GM12878 (cell line): Measurements from ENCODE around the gene ZDHHC9. TPM values are rescaled to one million over a fixed set of nuclear protein-coding genes. Genes with fewer than 3 reads are reported as not detected.

Source experiments
- ATAC-seq: fragments of 200-7000 bp; cut with Tn5 transposase; 3 replicates; pipeline ENCODE4 v1.9.1; 2020; ENCODE audit warnings: mild to moderate bottlenecking, moderate library complexity
- BruUV-seq: library from RNA; stranded (reverse); fragments of 400-500 nt; replicated peaks from 2 replicates; lab custom pipeline; 2021; lab: Mats Ljungman, UMichigan
- CTCF ChIA-PET: fragments of 300-600 bp; sonication (Branson Sonifier 250); formaldehyde crosslinking; extraction: SDS; loops from one replicate; lab custom pipeline; 2021; ENCODE audit warnings: inconsistent platforms; lab: Yijun Ruan, JAX
- POLR2A ChIA-PET: fragments of 350-600 bp; formaldehyde crosslinking; extraction: SDS; loops from one replicate; lab custom pipeline; 2021; ENCODE audit warnings: inconsistent platforms; lab: Charles Lee
- RAD21 ChIA-PET: fragments of 300-600 bp; sonication (Branson Sonifier 250); formaldehyde crosslinking; loops from one replicate; lab custom pipeline; 2023; ENCODE audit warnings: antibody characterized with exemption; ENCODE audit not compliant: unreplicated experiment; lab: Charles Lee
- SMC1A ChIA-PET: fragments of 300-600 bp; sonication (Branson Sonifier 250); formaldehyde crosslinking; loops from one replicate; lab custom pipeline; 2023; ENCODE audit not compliant: unreplicated experiment, uncharacterized antibody; lab: Charles Lee
- DNase-seq: peaks from one replicate; pipeline ENCODE4 v3.0.0-alpha.2; 2011; ENCODE audit warnings: low read depth, low spot score
- FAIRE-seq: peaks from 3 replicates; lab custom pipeline; 2011; peaks lifted over from hg19 to GRCh38; lab: Jason Lieb, UNC
- H2AFZ ChIP-seq: 2 replicates; pipeline ENCODE4 v1.6.0; 2011; ENCODE audit warnings: low read depth, low read length, control low read depth; ENCODE audit not compliant: control insufficient read depth
- H3K27ac ChIP-seq: 2 replicates; pipeline ENCODE4 v1.5.1; 2011; ENCODE audit warnings: control low read depth; ENCODE audit not compliant: control insufficient read depth, insufficient read depth
- H3K27me3 ChIP-seq, 2 experiments: replicated peaks in 1 of 2; 2 replicates each; pipeline versions ENCODE4 v1.6.0 to v1.6.1; 2011; ENCODE audit warnings: low read length in 1 of 2; ENCODE audit not compliant: control insufficient read depth in 2 of 2, insufficient read depth in 2 of 2
- H3K36me3 ChIP-seq, 2 experiments: 2 replicates each; pipeline ENCODE4 v1.5.1; 2011; ENCODE audit warnings: low read length in 1 of 2; ENCODE audit not compliant: control insufficient read depth in 2 of 2, insufficient read depth in 2 of 2
- H3K4me1 ChIP-seq: 2 replicates; pipeline ENCODE4 v1.6.1; 2011; ENCODE audit warnings: mild to moderate bottlenecking, low read length, moderate library complexity, mixed read lengths; ENCODE audit not compliant: control insufficient read depth, insufficient read depth
- H3K4me2 ChIP-seq: 2 replicates; pipeline ENCODE4 v1.6.0; 2011; ENCODE audit warnings: control low read depth; ENCODE audit not compliant: control insufficient read depth, insufficient read depth
- H3K4me3 ChIP-seq: fragments of 200-600 bp; sonication (generic); 2 replicates; pipeline ENCODE4 v1.5.1; 2016
- H3K79me2 ChIP-seq: 2 replicates; pipeline ENCODE4 v1.6.0; 2011; ENCODE audit warnings: low read length; ENCODE audit not compliant: control insufficient read depth, insufficient read depth
- H3K9ac ChIP-seq: 2 replicates; pipeline ENCODE4 v1.8.0; 2011; ENCODE audit warnings: low read length, control low read depth, mixed read lengths; ENCODE audit not compliant: control insufficient read depth, insufficient read depth
- H3K9me3 ChIP-seq: replicated peaks from 3 replicates; pipeline ENCODE4 v1.5.1; 2011; ENCODE audit warnings: mild to moderate bottlenecking, low read length; ENCODE audit not compliant: control insufficient read depth, insufficient read depth
- H4K20me1 ChIP-seq: 2 replicates; pipeline ENCODE4 v1.6.0; 2011; ENCODE audit not compliant: control insufficient read depth, insufficient read depth
- CHD1 ChIP-seq: IDR thresholded peaks from 2 replicates; pipeline ENCODE4 v1.6.1; 2012; ENCODE audit warnings: low read depth, low read length, improper control_type of control experiment
- NFYA ChIP-seq: IDR thresholded peaks from 2 replicates; pipeline ENCODE4 v1.6.1; 2011; ENCODE audit warnings: low read depth, mild to moderate bottlenecking, low read length, improper control_type of control experiment, borderline replicate concordance
- NR2C1 ChIP-seq: fragments of 450-650 bp; IDR thresholded peaks from 2 replicates; pipeline ENCODE4 v1.6.1; 2017; ENCODE audit warnings: antibody characterized with exemption, mild to moderate bottlenecking, moderate library complexity
- WGBS: methylation state at CpG from one replicate; pipeline ENCODE4 v1.1.6; 2016; ENCODE audit warnings: low lambda C conversion rate; ENCODE audit not compliant: insufficient replicate concordance, insufficient coverage; ENCODE audit errors: missing lambda C conversion rate; 5-methylcytosine and 5-hydroxymethylcytosine counted together
- in situ Hi-C: fragments of 300-500 bp; cut with MboI; formaldehyde crosslinking; loops from 9 replicates; pipeline ENCODE4 v1.14.3; 2018; ENCODE audit warnings: mixed read lengths
- intact Hi-C: fragments of 100-400 bp; cut with micrococcal nuclease; formaldehyde crosslinking; loops from one replicate; pipeline ENCODE4 v1.14.2; 2022; ENCODE audit not compliant: unreplicated experiment
- polyA plus RNA-seq, 11 experiments: library from polyadenylated mRNA; depleted of rRNA in 4 of 11; unstranded in 6 of 11; stranded (reverse) in 5 of 11; fragments of >200 nt; fragmentation: Nextera tagmentation in 4 of 11; fragmentation: Illumina TruSeq in 1 of 11; extraction: Ambion mirVana in 4 of 11; extraction: Trizol in 1 of 11; gene quantifications; 1 replicate in 1 of 11; 2 replicates in 10 of 11; pipeline versions ENCODE4 v1.2.1 to v1.2.3, GENCODE V29; 2011 to 2016; ENCODE audit warnings: inconsistent platforms in 2 of 11, missing spikeins in 2 of 11, low read depth in 1 of 11
- total RNA-seq, 4 experiments: library from RNA; depleted of rRNA in 3 of 4; stranded (reverse); fragments of >200 nt in 3 of 4; fragmentation: Illumina TruSeq in 1 of 4; extraction: Trizol in 1 of 4; gene quantifications; 2 replicates each; pipeline versions ENCODE4 v1.2.1 to v1.2.3, GENCODE V29; 2013 to 2021
- TF ChIP-seq, protein P1 (sequence below): IDR thresholded peaks from 2 replicates; pipeline ENCODE4 v1.6.1; 2011; ENCODE audit warnings: borderline replicate concordance, low read depth, mild to moderate bottlenecking, moderate library complexity, mixed read lengths, low read length; ENCODE audit not compliant: insufficient read depth; ENCODE audit errors: extremely low read length
- TF ChIP-seq, protein P2 (sequence below): fragments of 450-650 bp; IDR thresholded peaks from 2 replicates; pipeline ENCODE4 v1.6.1; 2016; ENCODE audit warnings: mild to moderate bottlenecking, moderate library complexity, borderline replicate concordance
- TF ChIP-seq, protein P3 (sequence below): fragments of 450-650 bp; IDR thresholded peaks from 2 replicates; pipeline ENCODE4 v1.6.1; 2017; ENCODE audit warnings: mild to moderate bottlenecking, low read depth, inconsistent platforms; ENCODE audit not compliant: poor library complexity, severe bottlenecking
- TF ChIP-seq, protein P4 (sequence below): IDR thresholded peaks from 2 replicates; pipeline ENCODE4 v1.6.1; 2012; ENCODE audit warnings: mild to moderate bottlenecking, low read depth, low read length

The ZDHHC9 gene
- total and polyA plus RNA-seq, 10 of the 15 experiments (the other 5 are each of a cell fraction or from before 2014, with no cell fraction given): 1.8 to 13.0 (median 5.4) TPM

DNA sequence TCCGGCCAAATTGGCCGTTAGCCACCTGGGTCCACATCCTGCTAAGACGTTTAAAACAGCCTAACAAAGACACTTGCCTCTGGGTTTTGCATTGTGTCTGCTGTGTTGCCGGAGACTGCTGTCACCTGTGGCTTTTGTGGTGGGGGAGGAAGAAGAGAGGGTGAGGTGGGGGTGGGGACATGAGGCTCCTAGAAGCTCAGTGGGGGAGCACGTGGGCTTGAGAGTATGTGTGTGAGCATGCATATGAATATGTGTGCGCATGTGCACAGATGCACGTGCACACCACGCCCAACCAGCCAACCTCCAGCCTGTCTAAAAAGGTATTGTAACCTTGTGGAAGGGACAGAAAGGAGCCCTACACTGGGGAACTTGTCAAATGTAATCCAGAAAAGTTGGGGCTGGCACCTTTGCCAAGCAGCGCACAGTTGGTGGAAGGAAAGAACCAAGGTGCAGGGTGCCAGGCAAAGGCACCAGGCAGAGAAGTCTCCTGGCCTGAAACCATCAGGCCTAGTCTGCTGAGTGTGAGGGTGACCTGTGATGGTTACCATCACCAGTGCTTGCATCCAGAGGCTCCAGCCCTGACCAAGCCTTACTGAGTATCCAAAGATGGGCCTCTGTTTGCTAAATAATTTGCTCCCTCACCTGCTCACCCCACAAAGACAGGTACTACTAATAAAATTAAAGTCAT, 74.1 kb downstream of the ZDHHC9 start:
- CTCF ChIA-PET: interaction anchor here (1.6 to 8.5 kb wide), 3 partner anchors 10 to 14 kb away, joined by 6 to 66 read pairs (median 16); partner anchors contain the start of gene SASH3
- Histone ChIP-seq H3K36me3 (no peaks in the 10 kb centered on the region), H3K9ac (peak overlapping the region; percentile 45; the same call in 1 of the 2 replicates), H3K79me2 (peaks cover 2% of the 10 kb centered on the region; the same call in 1 of the 2 replicates), H3K27ac (peak overlapping the region; percentile 83), H4K20me1 (no peaks in the 10 kb centered on the region), H3K9me3 (no peaks in the 10 kb centered on the region), H3K4me2 (peak overlapping the region; percentile 76), H3K4me1 (peaks cover 52% of the 10 kb centered on the region), H2AFZ (no peak overlapping the region; the same call in 1 of the 2 replicates), H3K27me3 (no peaks in the 10 kb centered on the region), H3K4me3 (no peak overlapping the region)
- BruUV-seq: no TSS peak
- POLR2A ChIA-PET: interaction anchor here (0.6 to 10.1 kb wide), 3 partner anchors 11 to 393 kb away, joined by 3 to 169 read pairs (median 14); partner anchors contain the start of gene SASH3
- intact Hi-C loops: loop anchor here (1.0 to 10.0 kb wide), 2 partner anchors 12 to 405 kb away; partner anchors contain the start of gene RAB33A
- ATAC-seq: peak; percentile 44
- peak; percentile 81 for FAIRE-seq
- SMC1A ChIA-PET: interaction anchor here (1.7 to 9.2 kb wide), 4 partner anchors 12 to 317 kb away, joined by 3 to 165 read pairs (median 35); partner anchors contain the start of gene SASH3
- in situ Hi-C loops: no loop called here
- 8% methylated on average over 9 of the region's 9 CpGs for WGBS
- RAD21 ChIA-PET: interaction anchor here (0.6 to 10.0 kb wide), 4 partner anchors 8 to 18 kb away, joined by 4 to 166 read pairs (median 11); partner anchors contain the start of gene SASH3
- DNase-seq: peak; percentile 73
- TF ChIP-seq, protein P1, sequence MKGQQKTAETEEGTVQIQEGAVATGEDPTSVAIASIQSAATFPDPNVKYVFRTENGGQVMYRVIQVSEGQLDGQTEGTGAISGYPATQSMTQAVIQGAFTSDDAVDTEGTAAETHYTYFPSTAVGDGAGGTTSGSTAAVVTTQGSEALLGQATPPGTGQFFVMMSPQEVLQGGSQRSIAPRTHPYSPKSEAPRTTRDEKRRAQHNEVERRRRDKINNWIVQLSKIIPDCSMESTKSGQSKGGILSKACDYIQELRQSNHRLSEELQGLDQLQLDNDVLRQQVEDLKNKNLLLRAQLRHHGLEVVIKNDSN: peak; percentile 66
- TF ChIP-seq, protein P2, sequence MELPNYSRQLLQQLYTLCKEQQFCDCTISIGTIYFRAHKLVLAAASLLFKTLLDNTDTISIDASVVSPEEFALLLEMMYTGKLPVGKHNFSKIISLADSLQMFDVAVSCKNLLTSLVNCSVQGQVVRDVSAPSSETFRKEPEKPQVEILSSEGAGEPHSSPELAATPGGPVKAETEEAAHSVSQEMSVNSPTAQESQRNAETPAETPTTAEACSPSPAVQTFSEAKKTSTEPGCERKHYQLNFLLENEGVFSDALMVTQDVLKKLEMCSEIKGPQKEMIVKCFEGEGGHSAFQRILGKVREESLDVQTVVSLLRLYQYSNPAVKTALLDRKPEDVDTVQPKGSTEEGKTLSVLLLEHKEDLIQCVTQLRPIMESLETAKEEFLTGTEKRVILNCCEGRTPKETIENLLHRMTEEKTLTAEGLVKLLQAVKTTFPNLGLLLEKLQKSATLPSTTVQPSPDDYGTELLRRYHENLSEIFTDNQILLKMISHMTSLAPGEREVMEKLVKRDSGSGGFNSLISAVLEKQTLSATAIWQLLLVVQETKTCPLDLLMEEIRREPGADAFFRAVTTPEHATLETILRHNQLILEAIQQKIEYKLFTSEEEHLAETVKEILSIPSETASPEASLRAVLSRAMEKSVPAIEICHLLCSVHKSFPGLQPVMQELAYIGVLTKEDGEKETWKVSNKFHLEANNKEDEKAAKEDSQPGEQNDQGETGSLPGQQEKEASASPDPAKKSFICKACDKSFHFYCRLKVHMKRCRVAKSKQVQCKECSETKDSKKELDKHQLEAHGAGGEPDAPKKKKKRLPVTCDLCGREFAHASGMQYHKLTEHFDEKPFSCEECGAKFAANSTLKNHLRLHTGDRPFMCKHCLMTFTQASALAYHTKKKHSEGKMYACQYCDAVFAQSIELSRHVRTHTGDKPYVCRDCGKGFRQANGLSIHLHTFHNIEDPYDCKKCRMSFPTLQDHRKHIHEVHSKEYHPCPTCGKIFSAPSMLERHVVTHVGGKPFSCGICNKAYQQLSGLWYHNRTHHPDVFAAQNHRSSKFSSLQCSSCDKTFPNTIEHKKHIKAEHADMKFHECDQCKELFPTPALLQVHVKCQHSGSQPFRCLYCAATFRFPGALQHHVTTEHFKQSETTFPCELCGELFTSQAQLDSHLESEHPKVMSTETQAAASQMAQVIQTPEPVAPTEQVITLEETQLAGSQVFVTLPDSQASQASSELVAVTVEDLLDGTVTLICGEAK: no peak
- TF ChIP-seq CHD1: no peak
- TF ChIP-seq, protein P3, sequence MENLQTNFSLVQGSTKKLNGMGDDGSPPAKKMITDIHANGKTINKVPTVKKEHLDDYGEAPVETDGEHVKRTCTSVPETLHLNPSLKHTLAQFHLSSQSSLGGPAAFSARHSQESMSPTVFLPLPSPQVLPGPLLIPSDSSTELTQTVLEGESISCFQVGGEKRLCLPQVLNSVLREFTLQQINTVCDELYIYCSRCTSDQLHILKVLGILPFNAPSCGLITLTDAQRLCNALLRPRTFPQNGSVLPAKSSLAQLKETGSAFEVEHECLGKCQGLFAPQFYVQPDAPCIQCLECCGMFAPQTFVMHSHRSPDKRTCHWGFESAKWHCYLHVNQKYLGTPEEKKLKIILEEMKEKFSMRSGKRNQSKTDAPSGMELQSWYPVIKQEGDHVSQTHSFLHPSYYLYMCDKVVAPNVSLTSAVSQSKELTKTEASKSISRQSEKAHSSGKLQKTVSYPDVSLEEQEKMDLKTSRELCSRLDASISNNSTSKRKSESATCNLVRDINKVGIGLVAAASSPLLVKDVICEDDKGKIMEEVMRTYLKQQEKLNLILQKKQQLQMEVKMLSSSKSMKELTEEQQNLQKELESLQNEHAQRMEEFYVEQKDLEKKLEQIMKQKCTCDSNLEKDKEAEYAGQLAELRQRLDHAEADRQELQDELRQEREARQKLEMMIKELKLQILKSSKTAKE: peak; percentile 51
- TF ChIP-seq NFYA: no peak
- TF ChIP-seq NR2C1: no peak
- TF ChIP-seq, protein P4, sequence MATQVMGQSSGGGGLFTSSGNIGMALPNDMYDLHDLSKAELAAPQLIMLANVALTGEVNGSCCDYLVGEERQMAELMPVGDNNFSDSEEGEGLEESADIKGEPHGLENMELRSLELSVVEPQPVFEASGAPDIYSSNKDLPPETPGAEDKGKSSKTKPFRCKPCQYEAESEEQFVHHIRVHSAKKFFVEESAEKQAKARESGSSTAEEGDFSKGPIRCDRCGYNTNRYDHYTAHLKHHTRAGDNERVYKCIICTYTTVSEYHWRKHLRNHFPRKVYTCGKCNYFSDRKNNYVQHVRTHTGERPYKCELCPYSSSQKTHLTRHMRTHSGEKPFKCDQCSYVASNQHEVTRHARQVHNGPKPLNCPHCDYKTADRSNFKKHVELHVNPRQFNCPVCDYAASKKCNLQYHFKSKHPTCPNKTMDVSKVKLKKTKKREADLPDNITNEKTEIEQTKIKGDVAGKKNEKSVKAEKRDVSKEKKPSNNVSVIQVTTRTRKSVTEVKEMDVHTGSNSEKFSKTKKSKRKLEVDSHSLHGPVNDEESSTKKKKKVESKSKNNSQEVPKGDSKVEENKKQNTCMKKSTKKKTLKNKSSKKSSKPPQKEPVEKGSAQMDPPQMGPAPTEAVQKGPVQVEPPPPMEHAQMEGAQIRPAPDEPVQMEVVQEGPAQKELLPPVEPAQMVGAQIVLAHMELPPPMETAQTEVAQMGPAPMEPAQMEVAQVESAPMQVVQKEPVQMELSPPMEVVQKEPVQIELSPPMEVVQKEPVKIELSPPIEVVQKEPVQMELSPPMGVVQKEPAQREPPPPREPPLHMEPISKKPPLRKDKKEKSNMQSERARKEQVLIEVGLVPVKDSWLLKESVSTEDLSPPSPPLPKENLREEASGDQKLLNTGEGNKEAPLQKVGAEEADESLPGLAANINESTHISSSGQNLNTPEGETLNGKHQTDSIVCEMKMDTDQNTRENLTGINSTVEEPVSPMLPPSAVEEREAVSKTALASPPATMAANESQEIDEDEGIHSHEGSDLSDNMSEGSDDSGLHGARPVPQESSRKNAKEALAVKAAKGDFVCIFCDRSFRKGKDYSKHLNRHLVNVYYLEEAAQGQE: no peak
